DMS 273 treated with DMSO at 0.1 percent for 48 hours (cell line): ENCODE data around the gene SAMHD1.
A peak's percentile ranks its signal among the peaks of the same experiment; 100 is the strongest.
"Not testable (repeated sequence)": the region's sequence is repeated elsewhere in the genome, so short reads cannot be mapped to it uniquely, and the experiment has no call there.

Source experiments
- DNase-seq: peaks from one replicate; lab custom pipeline; 2025; lab: John Stamatoyannopoulos, UW

The SAMHD1 gene

GRCh38 chr20:36852187-36852586, 99.3 kb downstream of the SAMHD1 start:
- peak; percentile 74 for DNase-seq

- no peak for DNase-seq
Measured at GRCh38 chr20:36851490-36851889, 100.0 kb downstream of the SAMHD1 start.

GRCh38 chr20:36850759-36851158, 100.7 kb downstream of the SAMHD1 start:
- DNase-seq: no peak

- DNase-seq: no peak
Measured at GRCh38 chr20:36849333-36850065, 102.0 kb downstream of the SAMHD1 start.

DNA sequence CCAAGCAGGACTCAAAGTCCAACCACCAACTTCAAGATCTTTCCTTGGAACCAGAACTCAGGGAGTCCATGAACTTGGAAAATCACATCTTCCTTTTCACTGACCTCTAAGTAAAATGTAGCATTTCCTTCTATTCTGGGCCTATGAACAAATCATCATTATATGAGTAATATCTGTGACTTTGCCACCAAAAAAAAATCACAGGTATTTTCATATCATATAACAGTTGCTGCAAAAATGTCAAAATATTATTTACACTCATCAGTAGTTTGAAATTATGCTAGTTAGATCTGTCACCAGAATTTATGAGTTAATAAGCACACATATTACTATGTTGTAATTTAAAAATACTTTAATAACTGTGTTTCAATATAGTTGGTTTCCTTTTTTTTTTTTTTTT, 102.8 kb downstream of the SAMHD1 start:
- DNase-seq: no peak

DNA sequence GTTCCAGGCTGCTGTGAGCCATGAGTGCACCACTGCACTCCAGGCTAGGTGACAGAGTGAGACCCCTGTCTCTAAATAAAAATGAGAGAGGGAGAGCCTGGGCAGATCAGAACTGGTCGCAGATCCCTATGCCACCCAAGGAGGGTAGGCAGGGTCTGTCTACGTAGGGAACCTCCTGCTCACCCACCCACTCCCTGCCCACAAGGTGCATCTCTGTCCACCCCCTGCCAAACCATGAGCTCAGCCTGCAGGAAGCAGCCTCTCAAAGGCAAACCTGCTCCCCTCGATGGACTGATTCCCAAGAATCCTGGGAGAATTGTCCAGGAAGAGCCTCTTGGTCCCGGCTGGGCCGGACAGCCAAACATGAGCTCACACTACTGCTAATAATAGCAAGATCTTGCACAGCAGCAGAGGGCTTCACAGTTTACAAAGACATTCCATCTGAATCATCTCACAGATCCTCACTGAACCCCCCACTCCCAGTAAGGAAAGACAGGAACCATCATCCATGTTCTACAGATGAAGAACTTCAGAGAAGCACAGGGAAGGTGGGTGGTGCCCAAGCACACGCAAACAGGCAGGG, 103.3 kb downstream of the SAMHD1 start:
- no peak for DNase-seq

DNA sequence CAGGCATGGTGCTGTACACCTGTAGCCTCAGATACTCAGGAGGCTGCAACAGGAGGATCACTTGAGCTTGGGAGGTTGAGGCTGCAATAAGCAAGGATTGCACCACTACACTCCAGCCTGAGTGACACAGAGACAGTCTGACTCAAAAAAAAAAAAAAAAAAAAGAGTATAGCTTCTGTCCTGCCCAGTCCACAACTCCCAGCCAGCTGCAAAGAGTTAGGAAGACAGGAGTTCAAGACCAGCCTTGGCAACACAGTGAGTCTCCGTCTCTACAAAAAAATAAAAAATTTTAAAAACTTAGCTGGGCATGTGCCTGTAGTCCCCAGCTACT, 103.8 kb downstream of the SAMHD1 start:
- DNase-seq: no peak

DNA sequence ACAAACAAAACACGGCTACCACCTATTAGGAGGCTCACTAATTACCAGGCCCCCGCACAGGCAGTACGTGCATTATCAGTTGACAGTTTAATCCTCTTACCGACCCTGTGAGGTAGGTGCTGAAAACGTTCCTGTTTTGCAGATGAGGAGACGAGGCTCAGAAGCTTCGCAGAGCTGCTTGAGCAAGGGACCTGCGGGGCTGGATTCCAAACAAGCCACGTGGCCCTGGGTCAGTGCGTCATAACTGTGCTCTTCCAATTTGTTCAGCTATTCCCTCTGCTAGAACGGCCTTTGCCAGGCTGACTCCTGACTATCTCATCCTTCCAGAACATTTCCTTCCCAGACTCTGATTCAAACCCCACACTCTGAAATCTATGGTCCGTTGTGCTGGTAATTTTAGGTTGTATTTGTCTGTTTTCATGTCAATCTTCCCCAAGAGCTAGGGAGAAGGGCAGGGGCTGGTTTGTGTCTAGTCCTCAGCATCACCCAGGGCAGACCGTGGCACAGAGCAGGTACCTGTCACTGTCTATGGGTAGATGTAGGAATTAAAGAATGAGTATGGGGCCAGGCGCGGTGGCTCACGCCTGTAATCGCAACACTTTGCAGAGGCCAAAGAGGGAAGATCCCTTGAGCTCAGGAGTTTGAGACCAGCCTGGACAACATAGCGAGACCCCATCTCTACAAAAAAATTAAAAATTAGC, 104.3 kb downstream of the SAMHD1 start:
- DNase-seq: no peak

- DNase-seq: no peak
Measured at GRCh38 chr20:36845288-36845971, 106.1 kb downstream of the SAMHD1 start.

DNA sequence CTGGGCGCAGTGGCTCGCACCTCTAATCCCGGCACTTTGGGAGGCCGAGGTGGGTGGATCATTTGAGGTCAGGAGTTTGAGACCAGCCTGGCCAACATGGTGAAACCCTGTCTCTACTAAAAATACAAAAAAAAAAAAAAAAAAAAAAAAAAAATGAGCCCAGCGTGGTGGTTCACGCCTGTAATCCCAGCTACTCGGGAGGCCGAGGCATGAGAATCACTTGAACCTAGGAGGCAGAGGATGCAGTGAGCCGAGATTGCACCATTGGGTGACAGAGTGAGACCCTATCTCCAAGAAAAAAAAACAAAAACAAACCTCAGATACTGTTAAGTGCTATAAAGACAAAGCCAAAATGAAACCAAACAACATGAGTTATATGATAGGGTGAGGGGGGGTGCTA, 110.5 kb downstream of the SAMHD1 start:
- DNase-seq: not testable (repeated sequence)
